Measurements from ENCODE around the gene ARHGAP26. TPM values are rescaled to one million over a fixed set of nuclear protein-coding genes. Genes with fewer than 3 reads are reported as not detected.

The ARHGAP26 gene
- total RNA-seq, 1 donor from 2014 or later = 42.1 TPM

DNA sequence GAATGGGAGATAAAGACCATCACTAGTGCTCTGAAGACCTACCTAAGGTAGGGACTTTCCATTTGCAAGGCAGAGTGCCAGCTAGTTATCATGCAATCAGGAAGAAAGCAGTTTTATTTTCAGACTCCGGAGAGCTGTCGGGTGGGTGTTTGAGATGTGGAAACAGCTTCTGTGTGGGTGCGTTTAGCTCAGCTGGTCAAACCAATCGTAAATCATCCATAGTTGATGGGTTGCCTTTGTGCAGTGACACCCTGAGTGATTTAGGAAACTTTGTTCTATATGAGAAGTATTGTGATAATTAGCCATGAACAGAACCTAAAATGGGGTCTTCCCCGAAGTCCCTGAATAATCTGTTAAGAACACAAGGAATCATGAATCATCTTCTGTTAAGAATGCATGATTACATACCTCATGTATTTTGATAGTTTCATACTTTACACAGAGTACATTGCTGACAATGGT lies 284.3 kb downstream of the ARHGAP26 start:
- intact Hi-C loops (cut with DNase I) = no loop called here
- no peaks in the 10 kb centered on the region for H3K9me3 ChIP-seq
- TF ChIP-seq, protein P1, sequence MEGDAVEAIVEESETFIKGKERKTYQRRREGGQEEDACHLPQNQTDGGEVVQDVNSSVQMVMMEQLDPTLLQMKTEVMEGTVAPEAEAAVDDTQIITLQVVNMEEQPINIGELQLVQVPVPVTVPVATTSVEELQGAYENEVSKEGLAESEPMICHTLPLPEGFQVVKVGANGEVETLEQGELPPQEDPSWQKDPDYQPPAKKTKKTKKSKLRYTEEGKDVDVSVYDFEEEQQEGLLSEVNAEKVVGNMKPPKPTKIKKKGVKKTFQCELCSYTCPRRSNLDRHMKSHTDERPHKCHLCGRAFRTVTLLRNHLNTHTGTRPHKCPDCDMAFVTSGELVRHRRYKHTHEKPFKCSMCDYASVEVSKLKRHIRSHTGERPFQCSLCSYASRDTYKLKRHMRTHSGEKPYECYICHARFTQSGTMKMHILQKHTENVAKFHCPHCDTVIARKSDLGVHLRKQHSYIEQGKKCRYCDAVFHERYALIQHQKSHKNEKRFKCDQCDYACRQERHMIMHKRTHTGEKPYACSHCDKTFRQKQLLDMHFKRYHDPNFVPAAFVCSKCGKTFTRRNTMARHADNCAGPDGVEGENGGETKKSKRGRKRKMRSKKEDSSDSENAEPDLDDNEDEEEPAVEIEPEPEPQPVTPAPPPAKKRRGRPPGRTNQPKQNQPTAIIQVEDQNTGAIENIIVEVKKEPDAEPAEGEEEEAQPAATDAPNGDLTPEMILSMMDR (IDR thresholded peaks at IDR 0.05) = no peak
- H3K27me3 ChIP-seq (ENCODE audit: low read depth) = no peaks in the 10 kb centered on the region
- peaks cover 38% of the 10 kb centered on the region for H3K4me1 ChIP-seq
- H3K4me3 ChIP-seq = no peak overlapping the region
- H3K36me3 ChIP-seq = no peaks in the 10 kb centered on the region
- ATAC-seq = peak in 1 of 2 donors; percentile 37
- no peak overlapping the region for H3K27ac ChIP-seq
- DNase-seq = no peak

DNA sequence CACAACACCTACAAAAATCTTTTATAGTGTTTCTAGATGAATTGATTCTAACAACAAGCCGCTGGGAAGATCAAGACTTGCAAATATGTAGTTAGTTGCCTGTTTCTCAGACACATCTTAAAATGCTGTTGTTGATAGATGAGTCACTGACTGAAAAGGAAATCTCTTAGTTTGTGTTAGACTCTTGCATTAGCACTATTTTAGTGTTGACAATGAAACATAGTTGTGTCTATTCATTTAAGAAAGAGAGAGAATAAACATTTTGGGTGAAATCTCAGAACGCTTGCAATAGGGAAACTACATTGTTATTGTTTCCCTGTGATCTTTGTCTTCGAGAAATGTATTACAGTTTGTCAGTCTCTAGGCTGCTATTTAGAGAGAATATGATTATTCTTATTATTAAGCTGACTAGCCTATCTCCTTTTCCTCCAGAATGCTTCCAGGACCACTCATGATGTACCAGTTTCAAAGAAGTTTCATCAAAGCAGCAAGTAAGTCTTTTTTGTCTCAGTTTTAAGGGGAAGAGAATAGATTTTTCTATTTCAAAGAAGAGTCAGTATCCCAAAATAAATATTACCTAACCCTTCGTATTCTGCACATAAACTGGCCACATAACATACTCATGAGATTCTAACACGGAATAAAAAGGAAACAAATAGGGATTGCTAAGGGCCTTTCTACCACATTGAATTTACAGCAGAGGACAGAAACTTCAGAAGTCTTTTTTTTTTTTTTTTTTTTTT lies 285.6 kb downstream of the ARHGAP26 start:
- TF ChIP-seq, protein P1 (IDR thresholded peaks at IDR 0.05) = no peak
- no peaks in the 10 kb centered on the region for H3K27me3 ChIP-seq (ENCODE audit: low read depth)
- H3K4me1 ChIP-seq = peaks cover 51% of the 10 kb centered on the region
- no peaks in the 10 kb centered on the region for H3K36me3 ChIP-seq
- no peaks in the 10 kb centered on the region for H3K9me3 ChIP-seq
- H3K4me3 ChIP-seq = no peak overlapping the region
- H3K27ac ChIP-seq = no peak overlapping the region
- no peak for ATAC-seq
- intact Hi-C loops (cut with DNase I) = no loop called here
- DNase-seq = no peak

DNA sequence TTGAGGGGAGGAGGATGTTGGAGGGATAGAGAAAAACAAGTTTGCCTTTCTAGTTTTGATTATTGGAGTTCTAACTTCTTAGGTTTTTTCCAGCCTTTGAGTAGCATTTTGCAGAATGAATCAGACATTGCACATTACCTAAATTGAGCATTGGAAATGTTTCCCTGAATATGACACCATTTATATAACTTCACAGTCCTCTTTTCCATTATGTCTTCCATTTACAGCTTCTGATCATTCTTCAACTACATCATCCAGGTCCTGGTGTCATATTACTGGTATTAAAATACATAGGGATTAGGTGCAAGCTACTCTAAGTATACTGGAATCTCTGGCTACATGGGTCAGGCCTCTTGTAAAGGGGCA lies 286.1 kb downstream of the ARHGAP26 start:
- Histone ChIP-seq H3K4me3 (no peak overlapping the region), H3K9me3 (no peaks in the 10 kb centered on the region), H3K36me3 (no peaks in the 10 kb centered on the region), H3K4me1 (peaks cover 51% of the 10 kb centered on the region), H3K27me3 (ENCODE audit: low read depth) (no peaks in the 10 kb centered on the region), H3K27ac (no peak overlapping the region)
- TF ChIP-seq, protein P1 (IDR thresholded peaks at IDR 0.05) = no peak
- no peak for DNase-seq
- intact Hi-C loops (cut with DNase I) = no loop called here
- ATAC-seq = no peak

DNA sequence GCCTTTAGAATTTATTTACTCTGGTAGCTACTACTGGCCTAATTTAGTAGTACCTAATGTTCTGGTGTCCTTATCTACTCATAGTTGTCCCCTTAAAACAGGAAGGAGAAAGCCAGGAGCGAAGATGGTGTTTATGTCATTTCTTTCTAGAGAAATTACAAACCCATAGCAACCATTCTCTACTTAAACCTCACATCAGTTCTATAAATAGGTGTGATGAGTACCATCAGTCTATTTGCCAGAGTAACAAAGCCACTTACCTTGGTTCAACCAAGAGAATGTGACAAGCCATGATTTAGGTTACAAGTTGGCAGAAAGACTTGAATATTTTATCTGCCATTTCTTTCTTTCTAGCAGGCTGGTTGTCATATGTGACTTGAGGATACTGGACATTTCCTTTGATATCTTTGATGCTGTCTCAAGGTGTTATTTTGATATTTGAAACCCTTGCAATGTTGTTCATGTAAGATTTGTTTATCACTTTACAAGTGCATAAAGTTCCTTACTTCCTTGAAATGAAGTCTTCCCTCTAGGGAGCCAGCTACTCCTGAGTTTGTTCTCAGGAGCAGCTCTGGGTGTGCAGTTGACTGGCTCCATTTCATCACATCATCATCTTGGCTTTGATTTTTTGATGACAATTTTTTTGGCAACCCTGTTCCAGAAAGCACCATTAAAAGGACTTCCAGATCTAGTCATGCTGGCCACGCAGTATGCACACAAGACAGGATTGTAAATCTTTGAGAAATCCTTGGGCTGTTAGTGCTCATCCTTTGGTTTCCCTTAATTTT lies 286.8 kb downstream of the ARHGAP26 start:
- Histone ChIP-seq H3K36me3 (no peaks in the 10 kb centered on the region), H3K27me3 (ENCODE audit: low read depth) (no peaks in the 10 kb centered on the region), H3K4me1 (peaks cover 50% of the 10 kb centered on the region), H3K27ac (peak overlapping the region; percentile 2), H3K9me3 (no peaks in the 10 kb centered on the region), H3K4me3 (no peak overlapping the region)
- no peak for DNase-seq
- no peak for ATAC-seq
- intact Hi-C loops (cut with DNase I) = no loop called here
- TF ChIP-seq, protein P1 (IDR thresholded peaks at IDR 0.05) = no peak

- Histone ChIP-seq H3K4me1 (peaks cover 48% of the 10 kb centered on the region), H3K27me3 (ENCODE audit: low read depth) (no peaks in the 10 kb centered on the region), H3K4me3 (no peak overlapping the region), H3K9me3 (no peaks in the 10 kb centered on the region), H3K27ac (peak overlapping the region; percentile 2), H3K36me3 (no peaks in the 10 kb centered on the region)
- TF ChIP-seq, protein P1 (IDR thresholded peaks at IDR 0.05) = no peak
- intact Hi-C loops (cut with DNase I) = no loop called here
- ATAC-seq = peak in 1 of 2 donors; percentile 32
- no peak for DNase-seq
Measured at GRCh38 chr5:143057580-143057999, 287.4 kb downstream of the ARHGAP26 start.
